HG03442 (cell line): ENCODE data around the gene ZNF548.
"Not testable (repeated sequence)": the region's sequence is repeated elsewhere in the genome, so short reads cannot be mapped to it uniquely, and the experiment has no call there.

Experiments used
- ATAC-seq: cut with Tn5 transposase; IDR thresholded peaks from one replicate; pipeline ENCODE4 v1.9.1; 2021; ENCODE audit warnings: mild to moderate bottlenecking, moderate library complexity; ENCODE audit not compliant: unreplicated experiment

ZNF548 gene

DNA sequence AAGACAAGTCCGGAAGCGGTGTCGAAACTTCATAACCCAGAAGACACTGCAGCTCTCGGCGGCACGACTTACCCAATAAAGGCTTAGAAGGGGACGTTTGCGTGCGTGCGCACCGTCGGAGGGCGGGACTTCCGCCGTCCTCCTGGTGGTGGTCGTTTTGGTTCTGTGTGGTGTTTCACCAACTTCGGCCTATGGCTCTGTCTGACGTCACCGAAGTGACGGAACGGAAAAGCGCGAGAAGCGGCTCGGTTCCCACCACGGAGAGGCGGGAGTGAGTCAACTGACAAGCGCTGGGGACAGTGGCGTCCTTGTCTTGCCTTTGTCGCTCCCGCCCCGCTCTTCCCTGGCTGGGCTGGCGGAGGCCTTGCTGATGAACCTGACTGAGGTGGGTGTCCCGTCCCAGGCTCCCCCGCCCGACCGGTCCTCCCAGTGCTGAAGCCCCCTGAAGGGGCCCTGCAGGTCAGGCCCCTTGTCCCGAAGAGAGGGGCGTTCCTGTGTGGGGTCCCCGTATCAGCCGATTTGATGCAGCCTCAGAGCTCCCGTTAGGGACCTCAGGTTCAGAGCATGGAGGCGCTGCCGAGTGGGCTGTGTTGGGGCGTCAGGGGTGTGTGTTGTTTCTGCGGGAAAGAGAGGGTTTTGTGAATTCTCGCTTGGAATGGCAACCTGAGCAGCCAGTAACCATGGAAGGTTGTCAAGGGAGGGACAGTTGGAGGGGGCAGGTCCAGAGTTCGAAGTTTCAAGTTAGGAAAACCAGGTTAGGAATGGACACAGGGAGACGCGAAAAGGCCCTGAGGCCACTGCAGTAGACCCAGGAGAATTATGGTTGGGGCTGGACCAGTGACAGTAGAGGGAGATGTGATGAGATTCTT lies at the start of gene ZNF548:
ZNF548 (plus strand) TSS at position 125 of the 869 bp plus-strand sequence; CDS start at position 371, 246 bp downstream.
- peak; percentile 93 for ATAC-seq

DNA sequence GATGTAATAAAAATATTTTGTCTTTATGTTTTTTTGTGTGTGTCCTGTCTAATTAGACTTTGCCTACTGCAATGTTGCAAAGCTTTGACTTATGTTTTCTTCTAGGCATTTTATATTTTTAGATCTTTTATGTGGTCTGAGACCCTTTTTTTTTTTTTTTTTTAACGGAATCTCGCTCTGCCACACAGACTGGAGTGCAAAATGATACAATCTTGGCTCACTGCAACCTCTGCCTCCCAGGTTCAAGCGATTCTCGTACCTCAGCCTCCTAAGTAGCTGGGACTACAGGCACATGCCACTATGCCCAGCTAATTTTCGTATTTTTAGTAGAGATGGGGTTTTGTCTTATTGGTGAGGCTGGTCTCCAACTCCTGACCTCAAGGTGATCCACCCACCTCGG lies 47.1 kb upstream of the ZNF548 start:
- no peak for ATAC-seq

DNA sequence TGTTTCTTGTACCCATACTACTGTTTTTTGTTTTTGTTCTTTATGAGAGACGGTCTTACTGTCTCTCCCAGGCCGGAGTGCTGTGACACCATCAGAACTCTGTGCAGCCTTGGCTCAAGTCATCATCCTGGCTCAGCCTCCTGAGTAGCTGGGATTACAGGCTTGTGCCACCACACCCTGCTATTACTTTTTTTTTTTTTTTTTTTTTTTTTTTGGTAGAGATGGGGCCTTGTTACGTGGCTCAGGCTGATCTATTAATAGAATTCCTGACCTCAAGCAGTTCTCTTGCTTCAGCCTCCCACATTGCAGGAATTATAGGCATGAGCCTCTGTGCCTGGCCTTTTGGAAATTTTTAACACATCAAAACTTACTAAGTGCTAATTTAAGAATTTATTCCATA lies 41.5 kb upstream of the ZNF548 start:
- no peak for ATAC-seq

DNA sequence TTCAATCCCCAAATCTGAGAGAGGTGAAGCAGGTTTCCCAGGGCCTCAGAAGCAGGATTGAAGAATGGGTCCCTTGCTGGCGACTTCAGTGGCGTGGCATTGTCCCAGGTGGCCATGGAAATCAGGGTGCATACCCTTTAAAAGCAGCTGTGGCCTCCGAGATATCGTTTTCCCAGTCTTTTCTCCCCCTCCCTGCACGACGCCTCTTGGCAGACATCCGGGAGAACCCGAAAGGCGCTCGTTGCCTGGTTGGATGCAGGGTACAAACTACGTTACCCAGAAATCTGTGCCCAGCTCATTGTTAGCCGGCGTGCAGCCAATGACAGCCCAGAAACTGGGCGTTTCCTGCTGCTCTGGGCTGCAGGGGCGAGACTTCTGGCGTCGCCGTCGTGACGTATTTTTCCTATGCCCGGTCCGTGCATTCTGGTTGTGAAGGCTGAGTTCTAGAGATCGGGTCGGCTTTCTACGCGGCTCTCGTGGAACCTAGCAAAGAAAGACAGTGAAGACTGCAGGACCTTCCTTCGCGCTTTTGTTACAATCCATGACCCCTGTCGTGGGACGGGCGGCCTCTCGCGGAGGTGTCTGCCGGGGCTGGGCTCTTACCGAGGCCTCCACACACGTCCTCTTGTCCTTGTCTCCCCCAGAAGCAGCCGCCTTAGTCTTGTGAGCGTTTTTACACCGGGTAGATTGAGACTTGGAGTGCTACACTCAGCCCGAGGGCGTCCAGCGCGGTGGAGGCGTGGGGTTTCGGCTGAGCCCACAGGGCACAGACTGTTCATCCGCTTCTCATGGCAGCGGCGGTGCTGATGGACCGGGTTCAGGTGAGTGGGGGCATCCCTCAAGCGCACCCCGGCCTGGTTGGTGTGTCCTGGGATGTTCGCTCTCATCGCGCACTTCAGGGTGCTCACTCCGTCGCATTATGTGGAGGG lies 38.5 kb upstream of the ZNF548 start, which contains the start of gene ZNF304:
ZNF304 (plus strand) TSS at position 395 of the 929 bp plus-strand sequence; CDS start at position 789, 394 bp downstream.
- peak; percentile 98 for ATAC-seq

DNA sequence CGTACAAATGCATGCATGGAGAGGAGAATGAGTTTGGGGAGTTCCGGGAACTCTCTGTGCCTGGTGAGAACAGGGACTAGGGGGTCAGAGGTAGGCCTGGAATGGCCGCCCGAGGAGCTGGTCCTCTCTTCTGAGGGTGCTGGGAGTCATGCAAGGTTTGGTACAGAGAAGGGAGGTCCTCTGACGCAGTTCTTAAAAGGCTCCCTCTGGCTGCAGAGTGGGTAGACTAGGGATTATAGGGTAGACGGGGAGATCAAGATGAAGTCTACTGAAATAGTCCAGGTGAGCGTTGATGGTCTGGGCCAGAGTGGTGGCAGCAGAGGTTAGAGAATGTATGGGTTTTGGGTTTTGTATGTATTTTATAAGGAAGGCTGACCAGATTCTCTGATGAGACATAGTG lies 37.8 kb upstream of the ZNF548 start:
- ATAC-seq = no peak

DNA sequence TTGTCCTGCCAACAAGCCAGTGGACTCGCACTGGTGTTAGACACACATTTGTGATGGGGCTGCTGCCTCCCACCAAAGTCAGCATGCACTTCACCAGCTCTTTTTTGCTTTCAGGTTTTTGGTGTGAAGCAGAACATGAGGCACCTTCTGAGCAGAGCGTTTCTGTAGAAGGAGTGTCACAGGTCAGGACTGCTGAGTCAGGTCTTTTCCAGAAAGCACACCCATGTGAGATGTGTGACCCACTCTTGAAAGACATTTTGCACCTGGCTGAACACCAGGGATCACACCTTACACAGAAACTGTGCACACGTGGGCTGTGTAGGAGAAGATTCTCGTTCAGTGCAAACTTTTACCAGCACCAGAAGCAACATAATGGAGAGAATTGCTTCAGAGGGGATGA lies 33.7 kb upstream of the ZNF548 start:
- ATAC-seq = no peak

DNA sequence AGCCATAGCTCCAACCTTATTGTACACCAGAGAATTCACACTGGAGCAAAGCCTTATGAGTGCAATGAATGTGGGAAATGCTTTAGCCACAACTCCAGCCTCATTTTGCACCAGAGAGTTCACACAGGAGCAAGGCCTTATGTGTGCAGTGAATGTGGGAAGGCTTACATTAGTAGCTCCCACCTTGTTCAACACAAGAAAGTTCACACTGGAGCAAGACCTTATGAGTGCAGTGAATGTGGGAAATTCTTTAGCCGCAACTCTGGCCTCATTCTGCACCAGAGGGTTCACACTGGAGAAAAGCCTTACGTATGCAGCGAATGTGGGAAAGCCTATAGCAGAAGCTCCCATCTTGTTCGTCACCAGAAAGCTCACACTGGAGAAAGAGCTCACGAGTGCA lies 32.2 kb upstream of the ZNF548 start:
- no peak for ATAC-seq

DNA sequence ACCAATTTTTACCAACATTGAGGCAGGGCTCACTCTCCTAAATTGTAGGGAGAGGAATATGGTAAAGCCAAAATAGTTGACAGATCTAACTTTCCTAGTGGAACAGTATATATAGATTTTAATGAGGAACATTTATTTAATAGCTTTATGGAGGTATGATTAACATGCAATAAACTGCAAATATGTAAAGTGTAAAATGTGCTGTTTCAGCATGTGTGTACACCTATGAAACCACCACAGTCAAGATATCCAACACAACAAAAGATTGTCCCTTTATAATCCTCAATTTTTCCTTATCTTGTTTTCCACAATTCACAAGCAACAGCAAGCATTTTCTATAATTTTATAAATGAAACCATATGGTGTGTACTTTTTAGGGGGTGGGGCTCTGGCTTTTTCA lies 30.4 kb upstream of the ZNF548 start:
- ATAC-seq = no peak

DNA sequence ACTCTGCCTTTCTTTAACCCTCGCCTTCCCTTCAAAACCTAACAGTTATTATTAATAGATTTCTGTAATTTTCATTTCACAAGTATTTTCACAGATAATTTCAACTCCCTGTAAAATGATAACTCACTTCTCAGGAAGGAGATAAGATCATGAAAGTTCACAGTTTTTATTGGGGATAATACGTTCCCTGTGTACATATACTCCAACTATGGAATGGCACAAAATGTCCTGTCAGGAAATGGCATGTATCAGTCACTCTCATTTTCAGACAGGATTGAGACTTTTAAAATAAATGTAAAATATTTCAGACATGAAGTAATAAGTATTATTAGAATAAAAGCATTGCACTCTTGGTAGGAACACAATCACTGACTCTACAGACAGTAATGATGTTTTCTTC lies 27.2 kb upstream of the ZNF548 start:
- no peak for ATAC-seq

DNA sequence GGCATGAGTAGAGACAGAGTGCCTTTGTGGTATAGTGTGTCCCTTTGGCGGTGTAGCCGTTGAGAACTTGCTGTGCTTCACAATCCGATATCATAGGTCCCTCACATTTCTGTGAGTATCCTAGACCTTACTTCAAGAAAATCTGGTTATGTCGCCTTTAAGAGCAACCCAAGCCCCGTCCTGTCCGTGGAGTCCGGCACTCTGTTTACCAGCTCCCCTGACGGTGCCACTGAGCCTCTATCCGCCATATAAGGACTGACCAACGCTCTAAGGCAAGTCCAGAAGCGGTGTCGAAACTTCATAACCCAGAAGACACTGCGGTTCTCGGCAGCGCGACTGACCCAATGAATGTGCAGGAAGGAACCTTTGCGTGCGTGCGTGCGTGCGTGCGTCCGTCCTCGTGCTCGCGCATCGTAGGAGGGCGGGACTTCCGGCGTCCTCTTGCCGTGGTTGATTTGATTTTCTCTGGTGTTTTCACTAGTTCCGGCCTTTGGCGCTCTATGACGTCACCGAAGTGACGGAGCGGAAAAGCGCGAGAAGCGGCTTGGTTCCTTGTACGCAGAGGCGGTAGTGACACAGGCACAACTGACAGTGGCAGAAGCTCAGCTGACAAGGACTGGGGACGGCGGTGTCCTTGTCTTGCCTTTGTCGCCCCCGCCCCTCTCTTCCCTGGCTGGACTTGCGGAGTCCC lies 26.5 kb upstream of the ZNF548 start, which contains the start of the genes TRAPPC2B and ZNF547:
TRAPPC2B (plus strand) TSS at position 555 of the 691 bp plus-strand sequence. CDS start 1,283 bp downstream, outside the sequence.
ZNF547 (plus strand) TSS at position 555 of the 691 bp plus-strand sequence. CDS start 5,005 bp downstream, outside the sequence.
- peak; percentile 94 for ATAC-seq

DNA sequence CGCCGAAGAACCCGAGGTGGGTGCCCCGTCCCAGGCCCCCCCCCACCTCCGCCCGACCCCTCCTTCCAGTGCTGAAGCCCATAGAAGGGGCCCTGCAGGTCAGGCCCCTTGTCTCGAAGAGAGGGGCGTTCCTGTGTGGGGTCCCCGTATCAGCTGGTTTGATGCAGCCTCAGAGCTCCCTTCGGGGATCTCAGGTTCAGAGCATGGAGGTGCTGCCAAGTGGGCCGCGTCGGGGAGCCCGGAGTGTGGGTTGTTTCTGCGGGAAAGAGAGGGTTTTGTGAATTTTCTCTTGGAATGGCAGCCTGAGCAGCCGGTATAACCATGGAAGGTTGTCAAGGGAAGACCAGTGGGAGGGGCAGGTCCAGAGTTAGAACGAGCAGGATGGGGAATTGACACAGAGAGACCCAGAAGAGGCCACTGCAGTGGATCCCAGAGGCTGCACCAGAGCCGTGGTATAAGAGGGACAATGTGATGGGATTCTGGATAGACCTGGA lies 25.9 kb upstream of the ZNF548 start:
- ATAC-seq = peak; percentile 8

DNA sequence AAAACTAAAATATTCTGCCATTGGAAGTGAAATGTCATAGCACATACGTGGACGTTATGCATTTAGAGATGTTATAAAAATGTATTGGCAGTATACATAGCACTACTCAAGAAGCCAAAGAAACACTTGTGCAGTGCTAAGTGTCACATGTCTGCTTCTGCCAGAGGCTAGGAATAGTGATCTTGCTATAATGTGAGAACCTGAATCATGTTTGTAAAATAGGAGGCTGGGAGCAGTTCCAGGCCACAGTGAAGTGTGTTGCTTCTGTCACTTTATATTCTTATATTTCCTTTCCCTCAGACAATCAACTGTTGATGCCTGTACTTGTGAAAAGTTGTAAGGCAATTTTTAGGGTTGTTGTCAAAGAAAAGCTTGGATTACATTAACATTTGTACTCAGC lies 22.9 kb upstream of the ZNF548 start:
- ATAC-seq = no peak

DNA sequence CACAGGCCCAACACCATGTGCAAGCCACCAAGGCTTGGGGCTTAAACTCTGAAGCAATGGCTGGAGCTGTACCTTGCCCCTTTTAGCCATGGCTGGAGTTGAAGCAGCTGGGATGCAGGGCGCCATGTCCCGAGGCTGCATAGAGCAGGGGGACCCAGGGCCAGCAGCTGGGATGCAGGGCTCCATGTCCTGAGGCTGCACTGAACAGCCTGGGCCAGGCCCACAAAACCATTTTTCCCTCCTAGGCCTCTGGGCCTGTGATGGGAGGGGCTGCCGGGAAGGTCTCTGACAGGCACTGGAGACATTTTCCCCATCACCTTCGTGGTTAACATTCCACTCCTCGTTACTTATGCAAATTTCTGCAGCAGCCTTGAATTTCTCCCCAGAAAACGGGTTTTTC lies 15.5 kb upstream of the ZNF548 start:
- no peak for ATAC-seq

DNA sequence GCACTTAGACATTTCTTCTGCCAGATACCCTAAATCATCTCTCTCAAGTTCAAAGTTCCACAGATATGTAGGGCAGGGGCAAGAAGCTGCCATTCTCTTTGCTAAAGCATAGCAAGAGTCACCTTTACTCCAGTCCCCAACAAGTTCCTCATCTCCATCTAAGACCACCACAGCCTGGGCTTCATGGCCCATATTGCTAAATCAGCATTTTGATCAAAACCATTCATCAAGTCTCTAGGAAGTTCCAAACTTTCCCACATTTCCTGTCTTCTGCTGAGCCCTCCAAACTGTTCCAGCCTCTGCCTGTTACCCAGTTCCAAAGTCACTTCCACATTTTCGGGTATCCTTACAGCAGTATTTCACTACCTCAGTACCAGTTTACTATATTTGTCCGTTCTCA lies 15.0 kb upstream of the ZNF548 start:
- ATAC-seq = not testable (repeated sequence)

DNA sequence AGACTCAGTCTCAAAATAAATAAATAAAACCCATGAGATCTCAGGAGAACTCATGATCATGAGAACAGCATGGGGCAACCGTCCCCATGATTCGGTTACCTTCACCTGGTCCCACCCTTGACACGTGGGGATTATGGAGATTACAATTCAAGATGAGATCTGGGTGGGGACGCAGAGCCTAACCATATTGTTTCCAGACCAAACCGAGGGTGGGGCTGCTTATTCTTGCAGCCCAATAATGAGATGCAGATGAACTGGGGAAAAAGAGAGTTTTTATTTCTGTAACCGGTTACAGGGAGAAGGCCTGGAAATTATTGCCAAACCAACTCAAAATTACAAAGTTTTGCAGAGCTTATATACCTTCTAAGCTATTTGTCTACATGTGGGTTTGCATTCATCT lies 13.5 kb upstream of the ZNF548 start:
- ATAC-seq = no peak

DNA sequence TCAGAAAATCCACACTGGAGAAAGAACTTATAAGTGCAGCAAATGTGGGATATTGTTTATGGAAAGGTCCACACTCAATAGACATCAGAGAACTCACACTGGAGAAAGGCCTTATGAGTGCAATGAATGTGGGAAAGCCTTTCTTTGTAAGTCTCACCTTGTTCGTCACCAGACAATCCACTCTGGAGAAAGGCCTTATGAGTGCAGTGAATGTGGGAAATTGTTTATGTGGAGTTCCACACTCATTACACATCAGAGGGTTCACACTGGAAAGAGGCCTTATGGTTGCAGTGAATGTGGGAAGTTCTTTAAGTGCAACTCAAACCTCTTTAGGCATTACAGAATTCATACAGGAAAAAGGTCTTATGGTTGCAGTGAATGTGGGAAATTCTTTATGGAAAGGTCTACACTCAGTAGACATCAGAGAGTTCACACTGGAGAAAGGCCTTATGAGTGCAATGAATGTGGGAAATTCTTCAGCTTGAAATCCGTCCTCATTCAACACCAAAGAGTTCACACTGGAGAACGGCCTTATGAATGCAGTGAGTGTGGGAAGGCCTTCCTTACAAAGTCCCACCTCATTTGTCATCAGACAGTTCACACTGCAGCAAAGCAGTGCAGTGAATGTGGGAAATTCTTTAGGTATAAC lies 12.0 kb upstream of the ZNF548 start:
- ATAC-seq = no peak

DNA sequence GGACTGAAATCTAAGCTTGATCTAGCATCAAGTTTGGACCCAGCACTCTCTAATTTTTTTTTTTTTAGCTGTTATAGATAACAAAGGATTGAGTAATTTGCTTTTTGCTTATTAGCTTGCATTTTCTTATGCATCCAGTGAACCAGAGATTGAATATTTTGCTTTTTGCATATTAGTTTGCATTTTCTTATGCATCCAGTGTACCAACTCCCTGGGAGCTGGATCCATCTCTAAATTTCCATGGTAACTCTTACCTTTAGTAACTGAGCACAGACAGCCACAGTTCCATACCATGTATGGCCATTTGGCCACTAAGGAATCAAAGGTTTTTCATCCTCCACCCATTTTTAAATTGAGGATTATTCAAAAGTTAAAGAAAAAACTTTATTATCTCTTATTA lies 8.7 kb upstream of the ZNF548 start:
- ATAC-seq = no peak

DNA sequence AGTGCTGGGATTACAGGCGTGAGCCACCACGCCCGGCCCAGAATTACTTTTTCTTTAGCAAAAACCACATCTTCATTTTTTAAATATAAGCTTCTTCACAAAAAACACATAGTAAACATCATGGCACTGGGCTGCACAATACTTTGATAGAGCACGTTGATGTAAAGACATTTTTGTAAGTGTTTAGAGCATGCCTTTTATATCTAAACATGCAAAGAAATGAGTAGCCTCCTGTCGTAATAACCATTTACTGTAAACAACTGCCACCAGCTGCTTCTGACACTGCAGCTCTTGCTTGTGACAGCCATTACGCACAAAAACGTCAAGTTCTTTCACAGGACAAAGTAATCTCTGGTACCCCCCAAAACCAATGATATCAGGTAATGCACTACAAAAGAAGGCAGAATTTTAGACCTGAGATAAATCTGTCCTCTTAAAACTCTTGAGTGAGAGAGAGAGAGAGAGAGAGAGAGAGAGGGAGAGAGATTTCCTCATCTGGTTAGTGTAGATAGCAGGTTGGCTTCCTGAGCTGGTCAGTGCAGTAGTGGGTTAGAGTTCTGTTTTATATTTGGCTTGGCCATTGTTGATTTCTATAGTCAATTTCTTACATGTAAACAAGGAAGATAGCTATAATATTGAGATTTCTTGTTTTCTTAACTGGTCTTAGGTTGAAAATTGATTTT lies 6.7 kb upstream of the ZNF548 start:
- no peak for ATAC-seq

DNA sequence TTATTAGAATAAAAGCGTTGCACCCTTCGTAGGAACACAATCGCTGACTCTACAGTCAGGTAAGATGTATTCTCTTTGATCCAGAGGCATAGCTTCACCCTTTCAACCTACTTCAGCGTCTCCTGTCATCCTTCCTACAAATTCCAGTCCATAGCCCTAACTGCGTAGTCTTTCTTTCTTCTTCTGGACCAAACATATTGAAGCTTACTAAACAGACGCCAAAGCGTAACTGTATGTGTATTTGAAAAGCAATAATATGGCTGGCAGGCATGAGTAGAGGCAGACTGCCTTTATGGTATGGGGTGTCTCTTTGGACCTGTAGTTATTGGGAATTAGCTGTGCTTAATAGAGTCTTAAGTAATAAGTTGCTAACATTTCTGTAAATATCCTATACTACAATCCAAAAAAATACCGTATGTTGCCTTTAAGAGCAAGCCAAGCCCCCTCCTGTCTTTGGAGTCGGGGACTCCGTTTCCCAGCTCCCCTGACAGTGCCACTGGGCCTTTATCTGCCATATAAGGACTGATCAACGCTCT lies 392 bp upstream of the ZNF548 start:
- ATAC-seq = peak; percentile 7
